ENCODE measurements around the gene TTC34. TPM values are rescaled to one million over a fixed set of nuclear protein-coding genes. Genes with fewer than 3 reads are reported as not detected.
A peak's percentile ranks its signal among the peaks of the same experiment; 100 is the strongest.

The TTC34 gene
- total RNA-seq, 1 experiment from 2014 or later = 0.61 TPM

DNA sequence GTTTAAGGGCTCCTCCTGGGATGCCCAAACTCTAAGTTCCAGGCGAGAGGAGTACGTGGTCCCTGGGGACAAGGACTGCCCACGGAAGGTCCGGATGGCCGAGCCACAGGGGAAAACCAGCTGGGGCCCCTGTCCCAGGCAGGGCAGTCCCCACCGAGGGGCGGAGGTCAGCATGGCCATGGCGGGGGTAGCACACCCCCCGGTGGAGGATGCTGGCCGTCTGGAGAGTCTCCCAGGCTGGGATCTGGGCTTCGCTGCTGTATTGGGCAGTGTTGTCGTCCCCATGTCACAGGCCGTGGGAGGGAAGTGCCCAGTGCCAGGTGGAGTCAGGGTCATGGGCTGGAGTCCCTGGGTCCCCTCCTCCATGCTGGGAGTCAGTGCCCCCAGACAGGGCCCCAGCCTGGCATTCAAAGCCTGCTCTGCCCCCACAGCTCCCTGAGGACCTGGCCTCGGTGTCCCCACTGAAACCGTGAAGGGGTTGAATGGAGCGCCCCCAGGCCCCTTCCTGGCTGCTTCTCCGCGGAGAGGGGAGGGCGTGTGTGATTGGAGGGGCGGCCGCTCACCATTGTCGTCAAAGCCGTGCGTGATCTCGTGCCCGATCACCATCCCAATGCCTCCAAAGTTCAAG is 208.1 kb downstream of the TTC34 start:
- H3K36me3 Mint-ChIP-seq = peaks cover 15% of the 10 kb centered on the region
- H3K9me3 Mint-ChIP-seq = peaks cover 12% of the 10 kb centered on the region
- no peak overlapping the region for H3K27ac Mint-ChIP-seq
- no peak for ATAC-seq
- H3K4me3 Mint-ChIP-seq = no peak overlapping the region
- H3K4me1 Mint-ChIP-seq = no peaks in the 10 kb centered on the region
- ChIA-PET POLR2A (no interaction called here), CTCF (no interaction called here)
- no peak for DNase-seq (ENCODE audit: low spot score)
- H3K27me3 Mint-ChIP-seq (ENCODE audit: low read depth) = peaks cover 6% of the 10 kb centered on the region
- no peak for TF ChIP-seq ZNF263 (CRISPR knock-in tag; IDR thresholded peaks at IDR 0.05; ENCODE audit: low read depth)
- no peak for TF ChIP-seq MXD4 (CRISPR knock-in tag; IDR thresholded peaks at IDR 0.05; ENCODE audit: borderline replicate concordance)
- TF ChIP-seq, protein P1, sequence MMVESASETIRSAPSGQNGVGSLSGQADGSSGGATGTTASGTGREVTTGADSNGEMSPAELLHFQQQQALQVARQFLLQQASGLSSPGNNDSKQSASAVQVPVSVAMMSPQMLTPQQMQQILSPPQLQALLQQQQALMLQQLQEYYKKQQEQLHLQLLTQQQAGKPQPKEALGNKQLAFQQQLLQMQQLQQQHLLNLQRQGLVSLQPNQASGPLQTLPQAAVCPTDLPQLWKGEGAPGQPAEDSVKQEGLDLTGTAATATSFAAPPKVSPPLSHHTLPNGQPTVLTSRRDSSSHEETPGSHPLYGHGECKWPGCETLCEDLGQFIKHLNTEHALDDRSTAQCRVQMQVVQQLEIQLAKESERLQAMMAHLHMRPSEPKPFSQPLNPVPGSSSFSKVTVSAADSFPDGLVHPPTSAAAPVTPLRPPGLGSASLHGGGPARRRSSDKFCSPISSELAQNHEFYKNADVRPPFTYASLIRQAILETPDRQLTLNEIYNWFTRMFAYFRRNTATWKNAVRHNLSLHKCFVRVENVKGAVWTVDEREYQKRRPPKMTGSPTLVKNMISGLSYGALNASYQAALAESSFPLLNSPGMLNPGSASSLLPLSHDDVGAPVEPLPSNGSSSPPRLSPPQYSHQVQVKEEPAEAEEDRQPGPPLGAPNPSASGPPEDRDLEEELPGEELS (CRISPR knock-in tag; IDR thresholded peaks at IDR 0.05) = no peak

DNA sequence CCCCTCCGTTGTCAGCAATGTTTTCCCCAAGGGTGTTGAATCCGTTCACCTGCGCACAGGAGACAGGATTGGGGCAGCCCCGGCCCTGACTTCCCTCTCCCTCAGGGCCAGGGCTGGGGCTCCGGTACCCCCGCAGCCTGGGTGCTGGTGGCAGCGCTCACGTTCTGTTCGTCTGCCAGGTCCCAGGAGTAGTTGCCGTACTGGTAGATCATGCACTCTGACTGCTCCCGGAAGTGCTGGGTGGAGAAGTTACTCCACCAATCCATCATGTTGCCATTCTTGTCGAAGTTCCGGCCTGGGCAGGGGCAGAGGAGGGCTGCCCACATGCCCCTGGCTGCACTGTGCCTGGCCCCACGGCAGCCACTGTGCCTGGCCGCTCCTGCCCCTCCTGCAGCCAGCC is 208.8 kb downstream of the TTC34 start:
- TF ChIP-seq, protein P2, sequence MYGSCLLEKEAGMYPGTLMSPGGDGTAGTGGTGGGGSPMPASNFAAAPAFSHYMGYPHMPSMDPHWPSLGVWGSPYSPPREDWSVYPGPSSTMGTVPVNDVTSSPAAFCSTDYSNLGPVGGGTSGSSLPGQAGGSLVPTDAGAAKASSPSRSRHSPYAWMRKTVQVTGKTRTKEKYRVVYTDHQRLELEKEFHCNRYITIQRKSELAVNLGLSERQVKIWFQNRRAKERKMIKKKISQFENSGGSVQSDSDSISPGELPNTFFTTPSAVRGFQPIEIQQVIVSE (CRISPR knock-in tag; IDR thresholded peaks at IDR 0.05; ENCODE audit: borderline replicate concordance) = no peak
- no peak for TF ChIP-seq SMAD4 (CRISPR knock-in tag; IDR thresholded peaks at IDR 0.05)
- no peak for TF ChIP-seq RORB (CRISPR knock-in tag; IDR thresholded peaks at IDR 0.05)
- no peak for TF ChIP-seq ZBTB21 (CRISPR knock-in tag; IDR thresholded peaks at IDR 0.05; ENCODE audit: borderline replicate concordance)
- TF ChIP-seq NR3C1 (CRISPR knock-in tag; conservative IDR thresholded peaks at IDR 0.05; ENCODE audit: low read depth) = no peak
- TF ChIP-seq JAZF1 (CRISPR knock-in tag; IDR thresholded peaks at IDR 0.05) = no peak
- TF ChIP-seq ATF1 (CRISPR knock-in tag; IDR thresholded peaks at IDR 0.05) = no peak
- no peaks in the 10 kb centered on the region for H3K4me1 Mint-ChIP-seq
- H3K36me3 Mint-ChIP-seq = peaks cover 15% of the 10 kb centered on the region

DNA sequence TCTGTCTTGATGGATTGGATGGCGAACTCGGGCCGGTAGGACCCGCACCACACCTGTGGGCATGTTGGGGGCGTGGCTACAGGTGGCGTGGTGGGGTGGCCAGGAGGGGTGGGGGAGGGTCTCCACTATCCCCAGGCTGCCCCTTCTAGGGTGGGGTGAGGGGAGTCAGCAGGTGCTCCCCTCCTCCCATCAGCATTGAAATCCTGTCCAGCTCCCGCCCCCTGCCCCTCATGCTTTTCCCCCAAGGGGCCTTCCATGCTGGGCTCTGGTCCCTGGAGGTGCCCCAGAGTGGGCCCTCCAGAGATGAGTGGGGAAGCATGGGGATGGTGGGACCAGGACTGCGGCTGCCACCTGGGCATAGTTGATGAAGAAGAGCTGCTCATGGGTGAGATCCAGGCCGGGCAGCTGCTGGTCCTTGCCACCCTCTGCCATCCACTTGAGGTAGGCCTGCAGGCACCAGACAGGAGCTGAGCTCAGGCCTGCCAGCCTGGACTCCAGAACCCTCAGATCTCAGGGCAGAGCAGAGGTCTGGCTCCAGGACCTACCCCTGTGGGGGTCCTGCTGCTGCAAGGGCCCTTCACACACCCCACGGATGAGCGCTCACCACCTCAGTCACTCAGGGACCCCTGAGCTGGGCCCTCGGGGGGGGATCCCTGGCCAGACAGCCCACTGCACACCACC is 209.8 kb downstream of the TTC34 start:
- ChIA-PET POLR2A (no interaction called here), CTCF (no interaction called here)
- no peak for ATAC-seq
- Mint-ChIP-seq H3K36me3 (peaks cover 15% of the 10 kb centered on the region), H3K4me1 (no peaks in the 10 kb centered on the region), H3K9me3 (peaks cover 12% of the 10 kb centered on the region), H3K27ac (no peak overlapping the region), H3K4me3 (no peak overlapping the region), H3K27me3 (ENCODE audit: low read depth) (peaks cover 6% of the 10 kb centered on the region)
- DNase-seq (ENCODE audit: low spot score) = peak; percentile 4
- TF ChIP-seq, protein P3, sequence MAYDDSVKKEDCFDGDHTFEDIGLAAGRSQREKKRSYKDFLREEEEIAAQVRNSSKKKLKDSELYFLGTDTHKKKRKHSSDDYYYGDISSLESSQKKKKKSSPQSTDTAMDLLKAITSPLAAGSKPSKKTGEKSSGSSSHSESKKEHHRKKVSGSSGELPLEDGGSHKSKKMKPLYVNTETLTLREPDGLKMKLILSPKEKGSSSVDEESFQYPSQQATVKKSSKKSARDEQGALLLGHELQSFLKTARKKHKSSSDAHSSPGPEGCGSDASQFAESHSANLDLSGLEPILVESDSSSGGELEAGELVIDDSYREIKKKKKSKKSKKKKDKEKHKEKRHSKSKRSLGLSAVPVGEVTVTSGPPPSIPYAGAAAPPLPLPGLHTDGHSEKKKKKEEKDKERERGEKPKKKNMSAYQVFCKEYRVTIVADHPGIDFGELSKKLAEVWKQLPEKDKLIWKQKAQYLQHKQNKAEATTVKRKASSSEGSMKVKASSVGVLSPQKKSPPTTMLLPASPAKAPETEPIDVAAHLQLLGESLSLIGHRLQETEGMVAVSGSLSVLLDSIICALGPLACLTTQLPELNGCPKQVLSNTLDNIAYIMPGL (CRISPR knock-in tag; IDR thresholded peaks at IDR 0.05) = no peak
- TF ChIP-seq, protein P4, sequence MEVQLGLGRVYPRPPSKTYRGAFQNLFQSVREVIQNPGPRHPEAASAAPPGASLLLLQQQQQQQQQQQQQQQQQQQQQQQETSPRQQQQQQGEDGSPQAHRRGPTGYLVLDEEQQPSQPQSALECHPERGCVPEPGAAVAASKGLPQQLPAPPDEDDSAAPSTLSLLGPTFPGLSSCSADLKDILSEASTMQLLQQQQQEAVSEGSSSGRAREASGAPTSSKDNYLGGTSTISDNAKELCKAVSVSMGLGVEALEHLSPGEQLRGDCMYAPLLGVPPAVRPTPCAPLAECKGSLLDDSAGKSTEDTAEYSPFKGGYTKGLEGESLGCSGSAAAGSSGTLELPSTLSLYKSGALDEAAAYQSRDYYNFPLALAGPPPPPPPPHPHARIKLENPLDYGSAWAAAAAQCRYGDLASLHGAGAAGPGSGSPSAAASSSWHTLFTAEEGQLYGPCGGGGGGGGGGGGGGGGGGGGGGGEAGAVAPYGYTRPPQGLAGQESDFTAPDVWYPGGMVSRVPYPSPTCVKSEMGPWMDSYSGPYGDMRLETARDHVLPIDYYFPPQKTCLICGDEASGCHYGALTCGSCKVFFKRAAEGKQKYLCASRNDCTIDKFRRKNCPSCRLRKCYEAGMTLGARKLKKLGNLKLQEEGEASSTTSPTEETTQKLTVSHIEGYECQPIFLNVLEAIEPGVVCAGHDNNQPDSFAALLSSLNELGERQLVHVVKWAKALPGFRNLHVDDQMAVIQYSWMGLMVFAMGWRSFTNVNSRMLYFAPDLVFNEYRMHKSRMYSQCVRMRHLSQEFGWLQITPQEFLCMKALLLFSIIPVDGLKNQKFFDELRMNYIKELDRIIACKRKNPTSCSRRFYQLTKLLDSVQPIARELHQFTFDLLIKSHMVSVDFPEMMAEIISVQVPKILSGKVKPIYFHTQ (CRISPR knock-in tag; IDR thresholded peaks at IDR 0.05) = no peak
- TF ChIP-seq ZNF263 (CRISPR knock-in tag; IDR thresholded peaks at IDR 0.05; ENCODE audit: low read depth) (no peak), OVOL2 (CRISPR knock-in tag; IDR thresholded peaks at IDR 0.05; ENCODE audit: borderline replicate concordance) (no peak), SOX15 (CRISPR knock-in tag; IDR thresholded peaks at IDR 0.05) (no peak), FOXJ3 (CRISPR knock-in tag; IDR thresholded peaks at IDR 0.05; ENCODE audit: borderline replicate concordance) (no peak), ZNF219 (CRISPR knock-in tag; IDR thresholded peaks at IDR 0.05; ENCODE audit: borderline replicate concordance) (no peak), ZNF317 (CRISPR knock-in tag; IDR thresholded peaks at IDR 0.05; ENCODE audit: borderline replicate concordance, low read depth) (no peak), ZNF423 (CRISPR knock-in tag; IDR thresholded peaks at IDR 0.05) (no peak)
- TF ChIP-seq, protein P5, sequence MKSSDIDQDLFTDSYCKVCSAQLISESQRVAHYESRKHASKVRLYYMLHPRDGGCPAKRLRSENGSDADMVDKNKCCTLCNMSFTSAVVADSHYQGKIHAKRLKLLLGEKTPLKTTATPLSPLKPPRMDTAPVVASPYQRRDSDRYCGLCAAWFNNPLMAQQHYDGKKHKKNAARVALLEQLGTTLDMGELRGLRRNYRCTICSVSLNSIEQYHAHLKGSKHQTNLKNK (CRISPR knock-in tag; IDR thresholded peaks at IDR 0.05) = no peak
- TF ChIP-seq, protein P6, sequence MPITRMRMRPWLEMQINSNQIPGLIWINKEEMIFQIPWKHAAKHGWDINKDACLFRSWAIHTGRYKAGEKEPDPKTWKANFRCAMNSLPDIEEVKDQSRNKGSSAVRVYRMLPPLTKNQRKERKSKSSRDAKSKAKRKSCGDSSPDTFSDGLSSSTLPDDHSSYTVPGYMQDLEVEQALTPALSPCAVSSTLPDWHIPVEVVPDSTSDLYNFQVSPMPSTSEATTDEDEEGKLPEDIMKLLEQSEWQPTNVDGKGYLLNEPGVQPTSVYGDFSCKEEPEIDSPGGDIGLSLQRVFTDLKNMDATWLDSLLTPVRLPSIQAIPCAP (CRISPR knock-in tag; IDR thresholded peaks at IDR 0.05) = no peak
- TF ChIP-seq, protein P7, sequence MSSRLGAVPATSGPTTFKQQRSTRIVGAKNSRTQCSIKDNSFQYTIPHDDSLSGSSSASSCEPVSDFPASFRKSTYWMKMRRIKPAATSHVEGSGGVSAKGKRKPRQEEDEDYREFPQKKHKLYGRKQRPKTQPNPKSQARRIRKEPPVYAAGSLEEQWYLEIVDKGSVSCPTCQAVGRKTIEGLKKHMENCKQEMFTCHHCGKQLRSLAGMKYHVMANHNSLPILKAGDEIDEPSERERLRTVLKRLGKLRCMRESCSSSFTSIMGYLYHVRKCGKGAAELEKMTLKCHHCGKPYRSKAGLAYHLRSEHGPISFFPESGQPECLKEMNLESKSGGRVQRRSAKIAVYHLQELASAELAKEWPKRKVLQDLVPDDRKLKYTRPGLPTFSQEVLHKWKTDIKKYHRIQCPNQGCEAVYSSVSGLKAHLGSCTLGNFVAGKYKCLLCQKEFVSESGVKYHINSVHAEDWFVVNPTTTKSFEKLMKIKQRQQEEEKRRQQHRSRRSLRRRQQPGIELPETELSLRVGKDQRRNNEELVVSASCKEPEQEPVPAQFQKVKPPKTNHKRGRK (CRISPR knock-in tag; IDR thresholded peaks at IDR 0.05; ENCODE audit: borderline replicate concordance) = no peak

More for the DNA sequence above, 208.8 kb downstream of the TTC34 start:
- H3K27ac Mint-ChIP-seq = no peak overlapping the region
- POLR2A ChIA-PET = no interaction called here
- CTCF ChIA-PET = no interaction called here
- ATAC-seq (no peak), DNase-seq (ENCODE audit: low spot score) (no peak)
- H3K9me3 Mint-ChIP-seq = peaks cover 12% of the 10 kb centered on the region
- H3K27me3 Mint-ChIP-seq (ENCODE audit: low read depth) = peaks cover 6% of the 10 kb centered on the region
- no peak overlapping the region for H3K4me3 Mint-ChIP-seq
